Sigmoid colon (tissue), 3 donors: ENCODE measurements around the gene MACROD2.

ENCODE experiments used
- CTCF ChIP-seq, 4 experiments: fragments of 450-650 bp in 3 of 4; fragments of 200-600 bp in 1 of 4; IDR thresholded peaks; one replicate each; pipeline ENCODE4 v1.5.1; 2016 to 2019; ENCODE audit warnings: antibody characterized with exemption in 4 of 4, mild to moderate bottlenecking in 3 of 4, moderate library complexity in 2 of 4
- POLR2A ChIP-seq, 2 donors: fragments of 450-650 bp; IDR thresholded peaks; one replicate each; pipeline ENCODE4 v1.6.1; 2016; ENCODE audit warnings: antibody characterized with exemption in 2 of 2, mild to moderate bottlenecking in 2 of 2, moderate library complexity in 2 of 2

DNA sequence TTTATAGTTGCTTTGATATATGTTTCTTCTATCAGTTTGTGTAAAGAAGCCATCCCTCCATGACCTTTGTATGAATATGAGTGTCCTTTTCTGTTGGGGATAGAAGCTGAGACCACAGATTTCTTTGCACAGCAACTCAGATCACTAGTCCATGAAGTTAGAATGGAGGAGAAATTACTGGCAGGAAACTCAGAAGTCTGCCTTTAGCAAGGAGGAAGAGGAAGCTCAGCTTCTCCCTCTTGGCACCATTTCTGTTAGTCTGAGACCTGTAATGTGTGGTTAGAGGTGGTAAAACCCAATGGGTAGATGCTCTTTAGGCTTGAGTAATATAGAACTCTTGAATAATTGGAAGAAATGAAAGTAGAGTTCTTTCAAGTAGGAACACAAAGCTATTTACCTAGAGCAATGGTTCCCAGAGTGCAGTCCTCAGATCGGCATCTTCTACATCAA lies 1337.4 kb downstream of the MACROD2 start:
- no peak for TF ChIP-seq CTCF (IDR thresholded peaks at IDR 0.05)
- TF ChIP-seq POLR2A (IDR thresholded peaks at IDR 0.05): no peak
